K562 (cell line): ENCODE results near the gene RARRES1. TPM values are rescaled to one million over a fixed set of nuclear protein-coding genes. Genes with fewer than 3 reads are reported as not detected.

ENCODE experiments used
- ATAC-seq: fragments of 200-7000 bp; cut with Tn5 transposase; 3 replicates; pipeline ENCODE4 v1.9.1; 2020; ENCODE audit warnings: moderate library complexity
- BruUV-seq: library from RNA; stranded (reverse); fragments of 400-500 nt; replicated peaks from 2 replicates; lab custom pipeline; 2021; lab: Mats Ljungman, UMichigan
- CTCF ChIA-PET: fragments of 300-600 bp; formaldehyde crosslinking; extraction: SDS; loops from one replicate; lab custom pipeline; 2021; ENCODE audit warnings: low intra/inter-chr PET ratio; lab: Yijun Ruan, JAX
- POLR2A ChIA-PET: fragments of 300-600, 350-650 bp; sonication (Branson Sonifier 250); formaldehyde crosslinking; extraction: SDS; loops from one replicate; lab custom pipeline; 2021; ENCODE audit warnings: antibody characterized with exemption, inconsistent platforms; lab: Yijun Ruan, JAX
- DNase-seq, 4 experiments: peaks; one replicate each; pipeline versions ENCODE4 v3.0.0 to v3.0.0-alpha.2; 2011 to 2018; ENCODE audit warnings: low spot score in 3 of 4, mixed read lengths in 3 of 4; ENCODE audit errors: extremely low read depth in 1 of 4
- FAIRE-seq: peaks from 2 replicates; lab custom pipeline; 2011; peaks lifted over from hg19 to GRCh38; lab: Jason Lieb, UNC
- H2AFZ ChIP-seq: 2 replicates; pipeline ENCODE4 v1.6.0; 2011; ENCODE audit warnings: low read depth, low read length, control low read depth, inconsistent platforms
- H3K27ac ChIP-seq: fragments of 200-600 bp; 3 replicates; pipeline ENCODE4 v1.8.0; 2011; ENCODE audit warnings: low read depth, mild to moderate bottlenecking, control low read depth, inconsistent platforms, low read length, moderate library complexity, mixed read lengths; ENCODE audit errors: extremely low read depth
- H3K27me3 ChIP-seq, 2 experiments: fragments of 300-600 bp in 1 of 2; 2 replicates in 1 of 2; 3 replicates in 1 of 2; pipeline versions ENCODE4 v1.6.0 to v1.8.0; 2011; ENCODE audit warnings: inconsistent platforms in 2 of 2, low read length in 2 of 2, mild to moderate bottlenecking in 1 of 2, mixed read lengths in 1 of 2, moderate library complexity in 1 of 2; ENCODE audit not compliant: control insufficient read depth in 2 of 2, insufficient read depth in 2 of 2
- H3K36me3 ChIP-seq: fragments of 300-600 bp; 3 replicates; pipeline ENCODE4 v1.8.0; 2011; ENCODE audit warnings: mild to moderate bottlenecking, low read length, inconsistent platforms; ENCODE audit not compliant: control insufficient read depth, insufficient read depth
- H3K4me1 ChIP-seq, 2 experiments: fragments of 200-600 bp in 1 of 2; replicated peaks in 1 of 2; 2 replicates in 1 of 2; 3 replicates in 1 of 2; pipeline versions ENCODE4 v1.5.1 to v1.8.0; 2011; ENCODE audit warnings: inconsistent platforms in 2 of 2, low read length in 2 of 2, mild to moderate bottlenecking in 1 of 2, mixed read lengths in 1 of 2, moderate library complexity in 1 of 2; ENCODE audit not compliant: control insufficient read depth in 2 of 2, insufficient read depth in 2 of 2
- H3K4me2 ChIP-seq: 2 replicates; pipeline ENCODE4 v1.6.1; 2011; ENCODE audit warnings: low read length, control low read depth, inconsistent platforms, mixed read lengths; ENCODE audit not compliant: insufficient read depth
- H3K4me3 ChIP-seq: fragments of 200-600 bp; sonication (generic), shearing (Covaris generic); 2 replicates; pipeline ENCODE4 v1.5.1; 2016; ENCODE audit warnings: control low read depth, inconsistent platforms
- H3K79me2 ChIP-seq: fragments of 200-600 bp; 3 replicates; pipeline ENCODE4 v1.8.0; 2011; ENCODE audit warnings: low read length, inconsistent platforms; ENCODE audit not compliant: control insufficient read depth, insufficient read depth
- H3K9ac ChIP-seq, 2 experiments: 2 replicates each; pipeline versions ENCODE4 v1.6.0 to v1.6.1; 2011; ENCODE audit warnings: low read depth in 2 of 2, low read length in 2 of 2, control low read depth in 1 of 2, inconsistent platforms in 1 of 2, mild to moderate bottlenecking in 1 of 2, mixed read lengths in 1 of 2; ENCODE audit not compliant: insufficient read depth in 1 of 2
- H3K9me1 ChIP-seq: one replicate; pipeline ENCODE4 v1.6.0; 2011; ENCODE audit warnings: inconsistent platforms, mild to moderate bottlenecking, low read length, moderate library complexity; ENCODE audit not compliant: control insufficient read depth, insufficient read depth
- H3K9me3 ChIP-seq: replicated peaks from 2 replicates; pipeline ENCODE4 v1.5.1; 2011; ENCODE audit warnings: low read depth, low read length, inconsistent platforms; ENCODE audit not compliant: control insufficient read depth, insufficient read depth
- H4K20me1 ChIP-seq: replicated peaks from 2 replicates; pipeline ENCODE4 v1.6.1; 2011; ENCODE audit warnings: low read length, inconsistent platforms, mixed read lengths; ENCODE audit not compliant: control insufficient read depth, insufficient read depth
- BCOR ChIP-seq: fragments of 450-650 bp; IDR thresholded peaks from 2 replicates; pipeline ENCODE4 v1.6.1; 2016
- COPS2 ChIP-seq: fragments of 450-650 bp; conservative IDR thresholded peaks from 2 replicates; pipeline ENCODE4 v1.6.1; 2016; ENCODE audit warnings: mild to moderate bottlenecking, moderate library complexity
- FOS ChIP-seq: IDR thresholded peaks from 3 replicates; pipeline ENCODE4 v1.6.1; 2011; ENCODE audit not compliant: insufficient read length; ENCODE audit errors: extremely low read depth
- FOXM1 ChIP-seq, 2 experiments: fragments of 450-650 bp in 1 of 2; sonication (generic) in 1 of 2; formaldehyde crosslinking in 1 of 2; IDR thresholded peaks; 2 replicates each; pipeline versions ENCODE4 v1.6.1 to v1.9.0; 2017 to 2022; ENCODE audit warnings: low read depth in 2 of 2, mild to moderate bottlenecking in 2 of 2, missing genetic modification reagents in 1 of 2, moderate library complexity in 1 of 2
- HDAC6 ChIP-seq: IDR thresholded peaks from 2 replicates; pipeline ENCODE4 v1.6.1; 2012; ENCODE audit warnings: low read depth, mild to moderate bottlenecking, control low read depth, inconsistent platforms, low read length, moderate library complexity
- IFI16 ChIP-seq: fragments of 250-450 bp; sonication (Bioruptor Pico); IDR thresholded peaks from 2 replicates; pipeline ENCODE4 v2.1.2; 2022; ENCODE audit warnings: mild to moderate bottlenecking, inconsistent platforms
- MCM3 ChIP-seq: fragments of 450-650 bp; IDR thresholded peaks from 2 replicates; pipeline ENCODE4 v1.6.1; 2016
- POLR2AphosphoS5 ChIP-seq: IDR thresholded peaks from 2 replicates; pipeline ENCODE4 v1.6.1; 2011; ENCODE audit warnings: mild to moderate bottlenecking, low read depth, low read length, moderate library complexity; ENCODE audit not compliant: control insufficient read depth, insufficient read depth
- RBM25 ChIP-seq: fragments of 200-400 bp; formaldehyde crosslinking; IDR thresholded peaks from 2 replicates; pipeline ENCODE4 v1.6.1; 2018; ENCODE audit warnings: low read length, low read depth, moderate library complexity; ENCODE audit not compliant: severe bottlenecking
- RBM34 ChIP-seq: fragments of 200-400 bp; formaldehyde crosslinking; IDR thresholded peaks from 2 replicates; pipeline ENCODE4 v1.6.1; 2018; ENCODE audit warnings: low read length, borderline replicate concordance; ENCODE audit not compliant: insufficient read depth
- SRF ChIP-seq, 2 experiments: fragments of 250-450, 450-650 bp in 1 of 2; sonication (Bioruptor Pico) in 1 of 2; sonication (generic) in 1 of 2; formaldehyde crosslinking; IDR thresholded peaks; 2 replicates each; pipeline versions ENCODE4 v1.5.0 to v1.5.1; 2020 to 2022; ENCODE audit warnings: mild to moderate bottlenecking in 1 of 2, missing genetic modification reagents in 1 of 2
- TOE1 ChIP-seq, 2 experiments: fragments of 450-650 bp in 1 of 2; sonication (generic) in 1 of 2; formaldehyde crosslinking in 1 of 2; IDR thresholded peaks; 2 replicates each; pipeline versions ENCODE4 v1.7.1 to v1.8.0; 2016 to 2022; ENCODE audit warnings: borderline replicate concordance in 2 of 2, mild to moderate bottlenecking in 2 of 2, antibody characterized with exemption in 1 of 2, inconsistent platforms in 1 of 2, low read depth in 1 of 2, missing genetic modification reagents in 1 of 2, moderate library complexity in 1 of 2
- ZFP36 ChIP-seq: fragments of 150-350 bp; IDR thresholded peaks from 2 replicates; pipeline ENCODE4 v1.6.1; 2018; ENCODE audit warnings: low read length, low read depth; ENCODE audit not compliant: partially characterized antibody
- ZNF23 ChIP-seq: fragments of 250-450 bp; sonication (Bioruptor Pico); IDR thresholded peaks from 2 replicates; pipeline ENCODE4 v1.4.0; 2020; ENCODE audit warnings: mild to moderate bottlenecking
- WGBS: fragments of 100-300 bp; shearing (Covaris generic); methylation state at CpG from one replicate; pipeline ENCODE4 v1.1.6; 2016; ENCODE audit warnings: low coverage, mixed read lengths; ENCODE audit not compliant: insufficient coverage; ENCODE audit errors: missing lambda C conversion rate; 5-methylcytosine and 5-hydroxymethylcytosine counted together
- in situ Hi-C: fragments of 300-500 bp; cut with MboI; formaldehyde crosslinking; loops from 4 replicates; pipeline ENCODE4 v1.15.0; 2018; ENCODE audit warnings: inconsistent platforms, mixed read lengths
- intact Hi-C: fragments of 100-400 bp; cut with micrococcal nuclease; formaldehyde crosslinking; loops from 2 replicates; pipeline ENCODE4 v1.14.2; 2022
- polyA plus RNA-seq, 8 experiments: library from polyadenylated mRNA; depleted of rRNA in 4 of 8; stranded (reverse) in 5 of 8; unstranded in 3 of 8; fragments of >200 nt; fragmentation: Nextera tagmentation in 2 of 8; fragmentation: Illumina TruSeq in 1 of 8; extraction: Ambion mirVana in 2 of 8; extraction: Trizol in 1 of 8; gene quantifications; 2 replicates each; pipeline versions ENCODE4 v1.2.1 to v1.2.3, GENCODE V29; 2011 to 2014; ENCODE audit warnings: inconsistent platforms in 1 of 8, missing spikeins in 1 of 8
- total RNA-seq, 7 experiments: library from RNA; depleted of rRNA in 6 of 7; stranded (reverse); fragments of >200 nt in 6 of 7; fragmentation: Illumina TruSeq in 2 of 7; extraction: Trizol in 2 of 7; gene quantifications; 2 replicates each; pipeline versions ENCODE4 v1.2.1 to v1.2.3, GENCODE V29; 2011 to 2021; ENCODE audit warnings: low replicate concordance in 1 of 7
- TF ChIP-seq, protein P1 (sequence below): sonication (generic); formaldehyde crosslinking; IDR thresholded peaks from 2 replicates; pipeline ENCODE4 v1.8.1; 2023; ENCODE audit warnings: mild to moderate bottlenecking, missing genetic modification reagents, moderate library complexity
- TF ChIP-seq, protein P2 (sequence below): fragments of 250-450 bp; sonication (Bioruptor Pico); IDR thresholded peaks from 2 replicates; pipeline ENCODE4 v1.5.1; 2021; ENCODE audit warnings: mild to moderate bottlenecking
- TF ChIP-seq, protein P3 (sequence below): fragments of 250-450 bp; sonication (Bioruptor Pico); IDR thresholded peaks from 2 replicates; pipeline ENCODE4 v1.4.0; 2020

Gene RARRES1
- total and polyA plus RNA-seq, 9 of the 15 experiments (the other 6 are each of a cell fraction or from before 2014, with no cell fraction given), result not detected

DNA sequence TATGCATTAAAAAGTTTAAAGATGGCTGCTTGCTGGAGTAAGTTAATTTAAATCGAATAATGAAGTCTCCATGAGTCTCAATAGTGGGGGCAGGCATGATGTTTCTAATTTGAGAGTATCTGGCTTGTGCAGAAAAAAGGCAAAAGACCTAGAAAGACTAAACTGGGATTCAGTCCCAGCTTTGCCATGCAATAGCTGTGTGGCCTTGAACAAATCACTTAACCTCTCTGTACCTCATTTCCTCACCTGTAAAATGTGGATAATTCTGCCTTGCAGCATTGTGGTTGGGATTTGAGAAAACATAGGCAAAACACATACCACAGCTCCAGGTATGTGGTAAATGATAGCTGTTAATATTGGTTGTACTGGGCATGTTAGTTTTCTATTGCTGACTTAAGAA lies 68.4 kb downstream of the RARRES1 start:
- H3K4me1 ChIP-seq, result no peaks in the 10 kb centered on the region
- DNase-seq (no peak), ATAC-seq (no peak), FAIRE-seq (no peak)
- H3K79me2 ChIP-seq, result 0 out of 3 replicates have a peak, but pooled peaks cover 2% of the 10 kb centered on the region
- intact Hi-C loops (no loop called here), in situ Hi-C loops (loop anchor here (5.0 kb wide), 1 partner anchor 128 kb away; no protein-coding TSS in a partner anchor)
- H4K20me1 ChIP-seq, result no peaks in the 10 kb centered on the region
- no peak overlapping the region for H3K9ac ChIP-seq
- no peak overlapping the region for H2AFZ ChIP-seq
- H3K9me3 ChIP-seq, result no peaks in the 10 kb centered on the region
- 80% methylated on average over 1 of the region's 1 CpG for WGBS
- ChIA-PET CTCF (no interaction called here), POLR2A (interaction anchor here (1.2 to 2.0 kb wide), 3 partner anchors 13 to 120 kb away, joined by 3 to 6 read pairs (median 3); no protein-coding TSS in a partner anchor)
- TF ChIP-seq RBM34 (no peak), COPS2 (no peak), RBM25 (peak; percentile 76), FOXM1 (IDR thresholded peaks at IDR 0.05; ENCODE audit: low read depth) (no peak), FOXM1 (CRISPR knock-in tag; IDR thresholded peaks at IDR 0.05; ENCODE audit: low read depth) (no peak), MCM3 (no peak), IFI16 (no peak), ZFP36 (peak; percentile 42), SRF (CRISPR knock-in tag; IDR thresholded peaks at IDR 0.05) (no peak), TOE1 (IDR thresholded peaks at IDR 0.05; ENCODE audit: borderline replicate concordance) (no peak), TOE1 (CRISPR knock-in tag; IDR thresholded peaks at IDR 0.05; ENCODE audit: borderline replicate concordance, low read depth) (no peak), POLR2AphosphoS5 (no peak), HDAC6 (no peak), FOS (no peak), BCOR (peak; percentile 52; the same call in 1 of the 2 replicates), ZNF23 (CRISPR knock-in tag) (no peak)
- TF ChIP-seq, protein P1, sequence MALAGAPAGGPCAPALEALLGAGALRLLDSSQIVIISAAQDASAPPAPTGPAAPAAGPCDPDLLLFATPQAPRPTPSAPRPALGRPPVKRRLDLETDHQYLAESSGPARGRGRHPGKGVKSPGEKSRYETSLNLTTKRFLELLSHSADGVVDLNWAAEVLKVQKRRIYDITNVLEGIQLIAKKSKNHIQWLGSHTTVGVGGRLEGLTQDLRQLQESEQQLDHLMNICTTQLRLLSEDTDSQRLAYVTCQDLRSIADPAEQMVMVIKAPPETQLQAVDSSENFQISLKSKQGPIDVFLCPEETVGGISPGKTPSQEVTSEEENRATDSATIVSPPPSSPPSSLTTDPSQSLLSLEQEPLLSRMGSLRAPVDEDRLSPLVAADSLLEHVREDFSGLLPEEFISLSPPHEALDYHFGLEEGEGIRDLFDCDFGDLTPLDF, result no peak
- TF ChIP-seq, protein P2, sequence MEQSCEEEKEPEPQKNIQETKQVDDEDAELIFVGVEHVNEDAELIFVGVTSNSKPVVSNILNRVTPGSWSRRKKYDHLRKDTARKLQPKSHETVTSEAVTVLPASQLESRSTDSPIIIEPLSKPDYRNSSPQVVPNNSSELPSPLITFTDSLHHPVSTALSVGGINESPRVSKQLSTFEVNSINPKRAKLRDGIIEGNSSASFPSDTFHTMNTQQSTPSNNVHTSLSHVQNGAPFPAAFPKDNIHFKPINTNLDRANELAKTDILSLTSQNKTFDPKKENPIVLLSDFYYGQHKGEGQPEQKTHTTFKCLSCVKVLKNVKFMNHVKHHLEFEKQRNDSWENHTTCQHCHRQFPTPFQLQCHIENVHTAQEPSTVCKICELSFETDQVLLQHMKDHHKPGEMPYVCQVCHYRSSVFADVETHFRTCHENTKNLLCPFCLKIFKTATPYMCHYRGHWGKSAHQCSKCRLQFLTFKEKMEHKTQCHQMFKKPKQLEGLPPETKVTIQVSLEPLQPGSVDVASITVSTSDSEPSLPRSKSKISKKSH (CRISPR knock-in tag), result no peak
- TF ChIP-seq, protein P3, sequence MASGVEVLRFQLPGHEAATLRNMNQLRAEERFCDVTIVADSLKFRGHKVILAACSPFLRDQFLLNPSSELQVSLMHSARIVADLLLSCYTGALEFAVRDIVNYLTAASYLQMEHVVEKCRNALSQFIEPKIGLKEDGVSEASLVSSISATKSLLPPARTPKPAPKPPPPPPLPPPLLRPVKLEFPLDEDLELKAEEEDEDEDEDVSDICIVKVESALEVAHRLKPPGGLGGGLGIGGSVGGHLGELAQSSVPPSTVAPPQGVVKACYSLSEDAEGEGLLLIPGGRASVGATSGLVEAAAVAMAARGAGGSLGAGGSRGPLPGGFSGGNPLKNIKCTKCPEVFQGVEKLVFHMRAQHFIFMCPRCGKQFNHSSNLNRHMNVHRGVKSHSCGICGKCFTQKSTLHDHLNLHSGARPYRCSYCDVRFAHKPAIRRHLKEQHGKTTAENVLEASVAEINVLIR (CRISPR knock-in tag), result no peak
- H3K27me3 ChIP-seq, result no peaks in the 10 kb centered on the region
- no peak overlapping the region for H3K4me2 ChIP-seq
- H3K4me3 ChIP-seq, result no peak overlapping the region
- H3K9me1 ChIP-seq, result no peaks in the 10 kb centered on the region
- no peak overlapping the region for H3K27ac ChIP-seq
- peaks cover 98% of the 10 kb centered on the region for H3K36me3 ChIP-seq
- no TSS peak for BruUV-seq
